WERI-Rb-1 (cell line): Measurements from ENCODE around the gene POLA2.

Source experiments
- DNase-seq: peaks from one replicate; pipeline ENCODE4 v3.0.0-alpha.2; 2020
- H3K27ac ChIP-seq: fragments of 250-450 bp; sonication (Bioruptor Pico); 2 replicates; pipeline ENCODE4 v1.5.1; 2020; ENCODE audit warnings: mild to moderate bottlenecking, moderate library complexity
- H3K27me3 ChIP-seq: fragments of 250-450 bp; sonication (Bioruptor Pico); 2 replicates; pipeline ENCODE4 v1.5.1; 2021; ENCODE audit warnings: mild to moderate bottlenecking, low read depth, moderate library complexity; ENCODE audit not compliant: insufficient read depth, severe bottlenecking
- H3K36me3 ChIP-seq: fragments of 250-450 bp; sonication (Bioruptor Pico); 2 replicates; pipeline ENCODE4 v1.5.1; 2020; ENCODE audit warnings: mild to moderate bottlenecking, moderate library complexity
- H3K4me3 ChIP-seq: 2 replicates; pipeline ENCODE4 v1.5.1; 2011; ENCODE audit warnings: low read depth, mild to moderate bottlenecking, control low read depth, low read length
- H3K9me3 ChIP-seq: fragments of 250-450 bp; sonication (Bioruptor Pico); 2 replicates; pipeline ENCODE4 v1.5.1; 2021; ENCODE audit warnings: mild to moderate bottlenecking, moderate library complexity; ENCODE audit not compliant: severe bottlenecking
- CTCF ChIP-seq: IDR thresholded peaks from 2 replicates; pipeline ENCODE4 v1.5.1; 2011; ENCODE audit warnings: low read depth, mild to moderate bottlenecking, control low read depth, inconsistent platforms, low read length

Gene POLA2, protein sequence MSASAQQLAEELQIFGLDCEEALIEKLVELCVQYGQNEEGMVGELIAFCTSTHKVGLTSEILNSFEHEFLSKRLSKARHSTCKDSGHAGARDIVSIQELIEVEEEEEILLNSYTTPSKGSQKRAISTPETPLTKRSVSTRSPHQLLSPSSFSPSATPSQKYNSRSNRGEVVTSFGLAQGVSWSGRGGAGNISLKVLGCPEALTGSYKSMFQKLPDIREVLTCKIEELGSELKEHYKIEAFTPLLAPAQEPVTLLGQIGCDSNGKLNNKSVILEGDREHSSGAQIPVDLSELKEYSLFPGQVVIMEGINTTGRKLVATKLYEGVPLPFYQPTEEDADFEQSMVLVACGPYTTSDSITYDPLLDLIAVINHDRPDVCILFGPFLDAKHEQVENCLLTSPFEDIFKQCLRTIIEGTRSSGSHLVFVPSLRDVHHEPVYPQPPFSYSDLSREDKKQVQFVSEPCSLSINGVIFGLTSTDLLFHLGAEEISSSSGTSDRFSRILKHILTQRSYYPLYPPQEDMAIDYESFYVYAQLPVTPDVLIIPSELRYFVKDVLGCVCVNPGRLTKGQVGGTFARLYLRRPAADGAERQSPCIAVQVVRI

DNA sequence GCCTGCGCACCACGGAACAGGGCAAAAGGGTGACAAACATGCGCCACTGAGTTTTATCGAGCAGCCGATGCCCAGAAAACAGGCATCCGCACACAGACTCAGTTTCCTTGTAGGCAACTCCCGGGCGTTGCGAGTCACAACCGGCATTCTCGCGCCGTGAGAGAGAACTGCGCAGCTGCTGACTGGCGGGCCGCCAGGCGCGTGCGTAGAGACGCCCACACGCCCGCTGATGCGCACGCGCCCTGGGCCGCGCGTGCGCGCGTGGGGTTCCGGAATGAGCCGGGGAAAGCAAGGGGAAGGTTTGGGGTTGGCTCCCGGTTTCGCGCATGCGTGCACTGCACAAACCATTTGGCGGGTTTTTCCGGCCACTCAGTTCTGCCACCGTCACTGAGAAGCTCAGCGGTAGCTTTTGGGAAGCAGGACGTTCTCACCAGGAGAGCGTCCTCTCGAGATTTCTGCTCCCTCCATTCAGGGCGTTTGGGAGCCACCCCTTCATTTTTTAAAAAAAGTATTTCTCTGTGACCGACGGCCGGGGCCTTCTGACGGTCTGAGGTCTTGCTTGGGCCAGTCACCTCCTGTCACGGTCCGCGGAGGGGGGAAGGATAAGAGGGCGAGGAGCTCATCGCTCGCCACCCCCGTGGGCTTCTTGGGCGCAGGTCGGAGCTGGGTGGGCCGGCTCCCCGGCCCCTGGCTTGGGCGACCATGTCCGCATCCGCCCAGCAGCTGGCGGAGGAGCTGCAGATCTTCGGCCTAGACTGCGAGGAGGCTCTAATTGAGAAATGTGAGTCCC, at the start of gene POLA2:
Gene POLA2 (plus strand): TSS at position 372 of the 790 bp plus-strand sequence. CDS start 331 bp downstream, at position 703.
- Histone ChIP-seq H3K27ac (peak within 1 kb of the TSS; percentile 94), H3K9me3 (no peaks in the 10 kb centered on the region), H3K4me3 (peak within 1 kb of the TSS; percentile 97), H3K27me3 (no peaks in the 10 kb centered on the region), H3K36me3 (peaks cover 20% of the 10 kb centered on the region)
- no peak for TF ChIP-seq CTCF
- peak; percentile 96 for DNase-seq

DNA sequence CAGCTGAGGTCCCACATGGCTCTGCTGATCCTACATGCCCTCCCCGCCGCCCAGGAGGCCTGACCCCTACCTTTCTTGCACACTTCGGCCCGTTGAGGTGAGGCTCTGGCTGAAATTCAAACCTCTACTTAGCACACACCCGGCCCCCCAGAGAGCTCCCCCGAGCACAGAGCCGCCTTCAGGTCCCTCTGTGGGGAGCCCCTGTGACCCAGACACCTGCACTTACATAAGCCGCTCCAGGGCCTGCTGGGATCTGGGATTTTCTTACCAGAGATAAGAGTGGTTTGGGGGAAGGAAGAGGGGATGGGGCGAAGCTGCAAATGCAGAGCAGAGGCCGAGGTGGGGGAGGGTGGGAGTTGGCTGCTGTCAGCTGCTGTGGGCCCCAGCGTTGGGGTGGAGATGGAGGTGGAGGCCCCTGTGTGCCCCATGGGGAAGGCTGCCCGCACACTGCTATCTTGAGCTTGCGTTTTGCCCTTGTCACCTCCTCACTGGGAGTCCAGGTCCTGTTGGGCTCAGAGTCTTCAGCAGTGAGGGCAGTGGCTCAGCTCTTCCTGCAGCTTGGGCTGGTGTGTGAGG, 49.4 kb upstream of the POLA2 start:
- H3K27me3 ChIP-seq: no peaks in the 10 kb centered on the region
- peak overlapping the region; percentile 79 for H3K27ac ChIP-seq
- peak; percentile 76 for DNase-seq
- H3K36me3 ChIP-seq: peaks cover 28% of the 10 kb centered on the region
- H3K4me3 ChIP-seq: no peak overlapping the region
- no peaks in the 10 kb centered on the region for H3K9me3 ChIP-seq
- TF ChIP-seq CTCF: no peak

DNA sequence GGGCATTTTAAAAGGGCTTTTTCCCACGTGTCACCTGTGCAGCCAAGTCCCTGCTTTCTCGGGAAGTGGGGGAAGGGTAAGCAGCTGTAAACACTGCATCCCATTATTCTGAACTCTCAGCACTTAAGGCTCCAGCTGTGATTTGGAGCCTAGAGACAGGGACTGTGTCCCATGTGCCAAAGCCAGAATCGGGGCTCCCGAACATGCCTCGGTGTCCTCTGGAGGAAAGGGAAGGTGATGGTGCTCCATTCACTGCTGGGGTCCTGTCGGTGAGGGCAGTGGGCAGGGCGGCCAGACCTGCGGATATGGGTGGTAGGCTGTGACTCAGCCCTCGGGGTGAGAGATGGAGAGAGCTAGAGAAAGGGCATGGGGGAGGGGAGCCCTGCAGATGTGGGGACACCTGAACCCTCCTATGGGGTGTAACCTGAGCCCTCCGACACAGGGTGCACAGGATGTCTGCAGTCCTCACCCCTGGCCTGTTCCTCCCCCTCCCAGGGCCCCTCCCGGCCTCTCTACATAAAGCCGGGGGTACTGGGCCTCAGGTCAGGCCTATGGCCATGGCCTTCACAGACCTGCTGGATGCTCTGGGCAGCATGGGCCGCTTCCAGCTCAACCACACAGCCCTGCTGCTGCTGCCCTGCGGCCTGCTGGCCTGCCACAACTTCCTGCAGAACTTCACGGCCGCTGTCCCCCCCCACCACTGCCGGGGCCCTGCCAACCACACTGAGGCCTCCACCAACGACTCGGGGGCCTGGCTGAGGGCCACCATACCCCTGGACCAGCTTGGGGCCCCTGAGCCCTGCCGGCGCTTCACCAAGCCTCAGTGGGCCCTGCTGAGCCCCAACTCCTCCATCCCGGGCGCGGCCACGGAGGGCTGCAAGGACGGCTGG, 48.2 kb upstream of the POLA2 start:
- no peak for DNase-seq

DNA sequence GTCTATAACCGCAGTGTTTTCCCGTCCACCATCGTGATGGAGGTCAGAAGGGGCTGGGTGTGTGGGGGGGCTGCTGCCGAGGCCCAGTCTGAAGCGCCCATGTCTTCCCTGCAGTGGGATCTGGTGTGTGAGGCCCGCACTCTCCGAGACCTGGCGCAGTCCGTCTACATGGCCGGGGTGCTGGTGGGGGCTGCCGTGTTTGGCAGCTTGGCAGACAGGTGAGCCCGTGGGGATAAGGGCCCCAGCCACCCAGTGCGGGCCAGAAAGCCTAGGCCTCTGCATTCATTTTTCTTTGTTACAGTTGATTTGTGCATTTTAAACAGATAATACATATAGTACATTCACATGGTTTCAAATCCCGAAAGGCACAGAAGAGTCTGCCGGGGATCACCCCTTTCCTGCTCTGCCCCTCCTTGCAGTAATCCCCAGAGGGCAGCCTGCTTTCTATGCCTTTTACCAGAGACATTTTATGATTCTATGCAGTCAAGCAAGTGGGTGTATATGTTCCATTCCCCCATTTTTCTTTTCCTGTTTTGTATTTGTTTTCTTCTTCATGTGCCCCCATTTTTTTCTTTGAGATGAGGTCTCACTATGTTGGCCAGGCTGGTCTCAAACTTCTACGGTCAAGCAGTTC, 47.4 kb upstream of the POLA2 start:
- Histone ChIP-seq H3K9me3 (no peaks in the 10 kb centered on the region), H3K4me3 (no peak overlapping the region), H3K36me3 (peaks cover 17% of the 10 kb centered on the region), H3K27ac (peak overlapping the region; percentile 33; the same call in 1 of the 2 replicates), H3K27me3 (no peaks in the 10 kb centered on the region)
- no peak for TF ChIP-seq CTCF
- DNase-seq: no peak

More for the DNA sequence above, 48.2 kb upstream of the POLA2 start:
- H3K27me3 ChIP-seq: no peaks in the 10 kb centered on the region
- H3K27ac ChIP-seq: peak overlapping the region; percentile 79
- TF ChIP-seq CTCF: no peak
- H3K4me3 ChIP-seq: no peak overlapping the region
- no peaks in the 10 kb centered on the region for H3K9me3 ChIP-seq
- H3K36me3 ChIP-seq: peaks cover 22% of the 10 kb centered on the region
